ENCODE data around the gene BCAP31. TPM values are rescaled to one million over a fixed set of nuclear protein-coding genes. Genes with fewer than 3 reads are reported as not detected.
"Not testable (repeated sequence)": the region's sequence is repeated elsewhere in the genome, so short reads cannot be mapped to it uniquely, and the experiment has no call there.

Gene BCAP31
- polyA plus RNA-seq, 1 donor: 184 TPM

DNA sequence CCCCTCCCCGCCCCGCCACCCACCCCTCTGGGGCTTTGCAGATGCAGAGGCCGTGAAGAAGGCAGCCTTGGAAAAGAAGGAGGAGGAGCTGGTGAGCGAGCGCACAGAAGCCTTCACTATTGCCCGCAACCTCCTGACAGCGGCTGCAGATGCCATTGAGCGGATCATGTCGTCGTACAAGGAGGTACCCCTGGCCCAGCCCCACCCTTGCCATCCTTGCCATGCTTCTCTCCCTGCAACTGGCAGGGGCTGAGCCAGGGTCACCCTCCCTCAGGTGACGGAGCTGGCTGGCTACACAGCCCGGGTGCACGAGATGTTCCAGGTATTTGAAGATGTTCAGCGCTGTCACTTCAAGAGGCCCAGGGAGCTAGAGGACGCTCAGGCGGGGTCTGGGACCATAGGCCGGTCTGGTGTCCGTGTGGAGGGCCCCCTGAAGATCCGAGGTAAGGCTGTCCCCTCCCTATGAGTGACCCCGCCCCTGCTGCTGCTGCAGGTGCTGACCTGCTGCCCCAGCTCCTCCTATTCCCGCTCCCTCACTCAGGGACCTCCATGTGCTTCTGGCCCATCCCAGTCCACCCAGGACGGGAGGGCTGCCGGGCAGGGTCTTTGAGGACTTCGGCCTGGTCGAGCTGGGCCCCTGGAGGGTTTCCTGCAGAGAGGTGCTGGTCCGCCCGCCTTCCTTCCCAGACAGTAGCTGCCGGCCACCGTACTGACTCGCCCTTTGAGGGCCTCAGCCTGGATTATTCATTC, 12.1 kb upstream of the BCAP31 start:
- DNase-seq: no peak

DNA sequence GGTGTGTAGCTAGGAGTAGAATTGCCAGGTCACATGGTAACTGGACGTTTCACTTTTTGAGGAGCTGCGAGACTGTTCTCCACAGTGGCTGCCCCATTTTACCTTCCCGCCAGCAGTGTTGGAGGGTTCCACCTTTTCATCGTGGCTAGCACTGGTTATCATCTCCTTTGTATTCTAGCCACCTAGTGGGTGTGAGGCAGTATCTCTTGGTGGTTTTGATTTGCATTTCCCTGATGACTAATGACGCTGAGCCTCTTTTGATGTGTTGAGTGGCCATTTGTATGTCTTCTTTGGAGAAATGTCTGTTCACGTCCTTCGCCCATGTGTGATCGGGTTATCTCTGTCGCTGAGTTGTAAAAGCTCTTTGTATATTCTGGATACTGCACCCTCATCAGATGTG, 11.1 kb upstream of the BCAP31 start:
- no peak for DNase-seq

DNA sequence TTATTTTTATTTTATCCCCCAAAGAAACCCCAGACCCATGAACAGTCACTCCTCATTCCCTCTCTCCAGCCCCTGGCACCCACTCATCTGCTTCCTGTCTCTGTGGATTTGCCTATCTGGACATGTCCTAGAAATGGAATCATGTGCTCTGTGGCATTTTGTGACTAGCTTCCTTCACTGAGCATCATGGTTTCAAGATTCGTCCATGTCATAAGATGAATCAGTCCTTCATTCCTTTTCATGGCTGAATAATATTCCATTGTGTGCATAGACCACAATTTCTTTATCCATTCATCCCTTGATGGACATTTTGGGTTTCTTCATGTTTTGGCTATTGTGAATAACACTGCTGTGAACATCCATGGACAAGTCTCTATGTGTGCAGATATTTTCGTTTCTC, 10.7 kb upstream of the BCAP31 start:
- DNase-seq: no peak

DNA sequence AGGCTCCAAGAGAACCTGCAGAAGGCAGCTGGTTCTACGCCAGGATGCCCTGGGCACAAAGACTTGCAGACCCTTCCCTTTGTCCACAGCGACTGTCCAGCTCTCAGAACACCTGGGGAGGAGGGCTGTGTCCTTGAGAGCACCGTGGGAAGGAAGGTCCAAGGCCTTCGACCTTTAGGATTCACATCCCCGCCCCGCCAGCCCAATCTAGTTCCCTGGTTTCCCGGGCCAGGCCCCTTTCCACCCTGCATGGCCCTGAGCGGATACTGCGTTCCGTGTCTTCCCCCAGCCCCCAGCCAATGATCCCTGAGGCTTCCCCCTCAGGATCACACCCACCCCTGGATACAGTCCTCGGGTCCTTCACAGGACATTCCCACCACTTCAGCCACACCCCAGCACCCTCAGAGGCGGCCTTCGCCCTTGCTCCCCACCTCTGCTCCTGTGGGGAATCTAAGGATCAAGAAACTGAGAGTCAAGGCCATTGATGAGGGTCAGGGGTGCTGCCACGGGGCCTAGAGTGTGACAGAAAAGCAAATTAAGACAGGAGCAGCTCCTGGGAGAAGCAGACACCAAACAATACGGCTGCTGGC, 9.6 kb upstream of the BCAP31 start:
- no peak for DNase-seq

DNA sequence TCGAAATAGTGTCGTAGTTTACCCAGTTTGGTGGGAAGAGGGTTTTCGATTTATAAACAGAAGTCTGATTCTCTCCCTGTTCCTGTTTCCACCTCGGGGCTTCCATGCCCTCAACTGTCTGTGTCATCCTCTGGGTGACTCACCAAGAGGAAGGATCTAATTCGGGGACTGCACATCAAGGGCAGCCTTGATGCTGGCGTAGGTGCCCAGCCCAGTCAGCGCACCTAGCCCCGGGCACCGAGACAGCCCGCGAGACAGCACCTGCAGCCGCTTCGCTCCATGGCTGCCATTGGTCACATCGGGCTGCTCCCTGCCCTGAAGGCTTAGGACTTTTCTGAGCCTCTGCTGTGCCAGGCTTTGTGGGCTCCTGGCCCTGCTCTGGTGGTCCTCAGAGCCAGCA, 8.2 kb upstream of the BCAP31 start:
- no peak for DNase-seq

DNA sequence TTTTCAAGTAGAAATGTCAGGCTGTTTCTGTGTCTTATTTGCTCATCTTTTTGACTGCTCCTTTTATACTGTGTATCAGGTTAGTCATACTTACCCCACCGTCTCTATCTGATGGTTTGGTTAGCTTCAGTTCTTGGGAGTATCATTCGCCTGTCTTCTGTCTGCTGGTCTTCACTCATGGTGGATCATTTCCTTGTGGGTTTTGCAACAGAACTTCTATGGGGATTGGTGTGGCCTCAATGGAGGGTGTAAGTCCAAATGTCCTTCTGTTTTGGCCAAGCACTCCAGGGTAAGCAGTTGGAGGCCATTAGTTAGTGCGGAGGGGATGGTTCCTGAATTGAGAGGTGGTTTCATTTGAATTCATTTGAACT, 7.6 kb upstream of the BCAP31 start:
- no peak for DNase-seq

DNA sequence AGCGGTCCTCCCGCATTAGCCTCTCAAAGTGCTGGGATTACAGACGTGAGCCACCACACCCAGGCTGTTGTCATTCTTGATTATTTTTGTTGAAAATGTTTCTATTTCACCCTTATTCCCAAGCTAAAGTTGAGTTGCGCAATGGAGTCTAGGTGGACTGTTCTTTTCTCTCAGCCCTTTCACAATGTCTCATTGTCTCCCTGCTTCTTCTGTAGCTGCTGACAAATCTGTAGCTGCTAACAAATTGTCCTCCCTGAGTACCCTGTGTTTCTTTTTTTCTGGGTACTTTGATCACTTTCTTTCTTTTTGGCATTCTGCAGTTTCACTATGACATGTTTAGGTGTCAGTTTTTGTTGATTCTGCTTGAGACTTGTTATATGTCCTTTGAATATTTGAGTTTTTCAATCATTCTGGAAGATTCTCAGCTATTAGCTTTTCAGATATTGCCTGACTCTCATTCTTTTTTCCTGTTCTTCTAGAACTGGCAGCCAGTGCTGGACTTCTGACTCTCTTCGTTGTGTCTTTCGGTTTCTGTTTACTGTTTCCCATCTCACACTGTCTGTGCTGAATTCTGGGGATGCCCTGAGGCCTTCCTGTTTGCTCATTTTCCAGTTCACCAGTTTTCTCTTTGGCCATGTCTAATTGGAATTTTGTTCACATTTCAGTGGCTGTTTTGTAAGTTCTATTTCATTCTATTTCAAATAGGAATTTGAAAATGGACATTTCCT, 7.1 kb upstream of the BCAP31 start:
- DNase-seq: no peak

DNA sequence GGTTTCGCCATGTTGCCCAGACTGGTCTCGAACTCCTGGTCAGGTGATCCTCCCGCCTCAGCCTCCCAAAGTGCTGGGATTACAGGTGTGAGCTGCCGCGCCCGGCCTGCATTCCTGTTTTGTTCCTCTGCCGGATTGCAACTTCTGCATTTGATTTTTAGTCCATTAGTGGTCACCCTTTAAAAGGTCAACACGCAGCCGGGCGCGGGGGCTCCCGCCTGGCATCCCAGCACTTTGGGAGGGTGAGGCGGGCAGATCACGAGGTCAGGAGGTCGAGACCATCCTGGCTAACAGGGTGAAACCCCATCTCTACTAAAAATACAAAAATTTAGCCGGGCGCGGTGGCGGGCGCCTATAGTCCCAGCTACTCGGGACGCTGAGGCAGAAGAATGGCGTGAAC, 5.9 kb upstream of the BCAP31 start:
- not testable (repeated sequence) for DNase-seq

DNA sequence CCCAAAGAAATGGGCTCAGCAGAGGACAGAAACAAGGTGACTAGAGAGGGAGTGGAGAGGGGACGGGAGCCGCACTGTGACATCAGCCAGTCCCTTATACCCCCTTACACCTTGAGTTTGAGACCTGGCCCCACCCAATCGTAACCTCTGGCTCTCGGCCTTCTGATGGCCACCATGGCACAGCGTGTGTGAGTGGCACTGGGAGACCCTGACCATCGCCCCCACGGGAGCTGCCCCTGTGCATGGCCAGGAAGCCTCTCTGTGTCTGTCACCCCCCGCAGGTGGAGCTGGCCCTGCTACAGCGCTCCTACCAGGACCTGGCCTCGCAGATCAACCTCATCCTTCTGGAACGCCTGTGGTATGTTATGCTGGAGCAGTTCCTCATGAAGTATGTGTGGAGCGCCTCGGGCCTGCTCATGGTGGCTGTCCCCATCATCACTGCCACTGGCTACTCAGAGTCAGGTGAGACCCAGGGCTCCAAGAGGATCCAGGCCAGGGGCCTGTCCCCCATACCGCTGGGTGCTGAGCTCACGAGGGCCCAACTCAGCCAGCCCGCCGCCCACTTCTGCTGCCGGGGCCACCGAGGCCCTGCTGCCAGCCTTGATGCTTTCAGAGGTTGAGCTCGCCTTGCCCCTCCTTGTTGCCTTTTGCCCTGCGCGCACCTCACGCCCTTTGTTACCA, 4.9 kb upstream of the BCAP31 start:
- no peak for DNase-seq

DNA sequence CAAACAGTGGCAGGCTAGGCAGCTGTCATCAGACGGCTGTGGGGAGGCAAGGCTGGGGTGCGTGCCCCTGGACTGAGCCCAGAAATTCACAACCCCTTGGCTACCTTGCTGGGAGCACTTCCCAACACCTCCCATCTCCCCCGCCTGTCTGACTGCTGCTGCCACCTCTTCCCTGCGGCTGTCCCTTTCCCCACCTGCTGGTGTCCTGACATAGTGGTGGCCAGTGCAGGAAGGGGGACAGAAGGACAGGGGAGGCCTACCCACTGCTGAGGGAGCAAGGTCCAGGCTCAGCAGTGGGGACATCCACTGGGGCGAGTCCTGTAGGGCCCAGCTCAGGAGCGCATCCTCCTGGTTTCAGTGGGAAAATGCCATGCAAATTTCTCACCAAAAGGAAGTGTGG, 3.9 kb upstream of the BCAP31 start:
- no peak for DNase-seq

DNA sequence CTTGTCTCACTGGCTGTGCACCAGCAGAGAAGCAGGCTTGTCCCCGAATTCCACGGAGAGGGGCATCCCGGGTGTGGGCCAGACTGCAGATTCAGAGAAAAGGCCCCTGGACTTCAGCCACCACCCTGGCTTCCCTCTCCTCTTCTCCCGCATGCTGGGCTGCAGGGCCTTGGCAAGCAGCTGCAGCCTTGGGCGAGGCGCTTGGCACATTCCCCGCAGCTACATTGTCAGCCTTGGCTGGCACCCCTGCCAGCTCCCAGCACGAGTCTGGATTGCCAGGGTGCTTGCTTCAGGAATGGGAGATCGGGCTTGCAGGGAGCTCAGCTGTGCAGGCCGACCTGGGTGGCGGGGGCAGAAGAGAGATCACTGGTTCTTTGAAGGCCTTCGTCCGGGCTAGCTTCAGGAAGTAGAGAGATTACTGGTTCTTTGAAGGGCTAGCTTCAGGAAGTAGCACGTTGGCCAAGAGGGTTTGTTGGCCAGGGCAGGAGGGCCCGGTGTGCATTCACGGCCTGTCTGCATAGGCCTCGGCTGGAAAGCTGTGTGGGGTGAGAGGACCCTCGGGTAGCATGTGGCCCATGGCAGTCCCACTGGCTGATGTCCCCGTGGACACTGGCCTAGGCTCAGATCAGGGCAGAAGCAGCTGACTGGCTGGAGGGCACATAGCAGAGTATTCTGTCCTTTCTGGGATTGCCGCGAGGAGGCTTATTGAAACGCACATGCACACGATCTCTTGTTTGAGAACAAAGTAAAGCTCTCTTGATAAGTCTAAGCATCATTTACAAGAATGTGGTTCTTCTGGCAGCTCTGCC, 3.1 kb upstream of the BCAP31 start:
- no peak for DNase-seq

DNA sequence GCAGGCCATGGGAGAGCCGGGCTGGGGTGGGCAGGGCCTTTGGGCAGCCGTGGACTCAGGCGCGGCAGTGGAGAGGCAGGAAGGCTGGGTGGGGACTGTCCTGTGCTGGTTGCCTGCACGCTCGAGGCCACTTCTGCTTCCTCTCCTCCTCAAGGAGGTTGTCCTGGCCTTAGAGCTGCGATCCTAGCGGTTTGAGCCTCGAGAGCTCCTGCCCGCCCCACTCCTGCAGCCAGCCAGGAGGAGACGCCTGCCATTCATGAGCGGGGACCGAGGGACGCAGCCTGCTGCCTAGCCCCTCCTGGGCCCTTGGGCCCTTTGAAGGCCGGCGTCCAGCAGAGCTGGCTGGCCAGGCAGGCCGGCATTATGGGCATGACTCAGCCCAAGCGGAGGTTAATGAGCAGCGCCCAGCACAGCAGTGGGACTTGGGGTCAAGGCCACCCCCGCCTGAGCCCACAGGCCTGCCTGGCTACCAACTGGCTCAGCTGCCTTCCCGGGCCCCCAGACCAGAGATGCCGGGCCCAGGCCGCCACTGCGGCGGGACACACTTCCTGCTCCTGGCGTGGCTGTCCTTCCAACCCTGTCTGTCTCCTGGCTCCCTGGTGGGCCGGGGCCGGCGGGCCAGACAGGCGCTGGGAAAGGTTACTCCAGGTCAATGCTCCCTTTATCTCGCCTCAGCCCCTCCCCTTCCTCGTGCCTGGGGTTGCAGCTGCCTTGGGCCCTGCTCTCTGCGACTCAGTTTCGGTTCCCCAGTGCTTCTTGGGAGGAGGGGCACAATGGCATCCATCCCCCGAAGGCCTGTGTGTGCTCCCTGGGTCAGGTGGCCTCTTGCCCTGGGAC, 2.3 kb upstream of the BCAP31 start:
- no peak for DNase-seq

DNA sequence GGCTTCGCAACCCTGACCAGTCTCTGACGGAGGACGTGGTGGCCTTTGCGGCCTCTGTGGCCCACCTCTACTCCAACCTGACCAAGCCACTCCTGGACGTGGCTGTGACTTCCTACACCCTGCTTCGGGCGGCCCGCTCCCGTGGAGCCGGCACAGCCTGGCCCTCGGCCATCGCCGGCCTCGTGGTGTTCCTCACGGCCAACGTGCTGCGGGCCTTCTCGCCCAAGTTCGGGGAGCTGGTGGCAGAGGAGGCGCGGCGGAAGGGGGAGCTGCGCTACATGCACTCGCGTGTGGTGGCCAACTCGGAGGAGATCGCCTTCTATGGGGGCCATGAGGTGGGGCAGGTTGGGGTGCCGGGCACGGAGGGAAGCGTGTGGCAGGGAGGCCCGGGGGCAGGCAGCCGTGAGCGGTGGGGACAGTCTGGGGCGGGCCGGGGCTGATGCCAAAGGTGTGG, 1.7 kb upstream of the BCAP31 start:
- no peak for DNase-seq

DNA sequence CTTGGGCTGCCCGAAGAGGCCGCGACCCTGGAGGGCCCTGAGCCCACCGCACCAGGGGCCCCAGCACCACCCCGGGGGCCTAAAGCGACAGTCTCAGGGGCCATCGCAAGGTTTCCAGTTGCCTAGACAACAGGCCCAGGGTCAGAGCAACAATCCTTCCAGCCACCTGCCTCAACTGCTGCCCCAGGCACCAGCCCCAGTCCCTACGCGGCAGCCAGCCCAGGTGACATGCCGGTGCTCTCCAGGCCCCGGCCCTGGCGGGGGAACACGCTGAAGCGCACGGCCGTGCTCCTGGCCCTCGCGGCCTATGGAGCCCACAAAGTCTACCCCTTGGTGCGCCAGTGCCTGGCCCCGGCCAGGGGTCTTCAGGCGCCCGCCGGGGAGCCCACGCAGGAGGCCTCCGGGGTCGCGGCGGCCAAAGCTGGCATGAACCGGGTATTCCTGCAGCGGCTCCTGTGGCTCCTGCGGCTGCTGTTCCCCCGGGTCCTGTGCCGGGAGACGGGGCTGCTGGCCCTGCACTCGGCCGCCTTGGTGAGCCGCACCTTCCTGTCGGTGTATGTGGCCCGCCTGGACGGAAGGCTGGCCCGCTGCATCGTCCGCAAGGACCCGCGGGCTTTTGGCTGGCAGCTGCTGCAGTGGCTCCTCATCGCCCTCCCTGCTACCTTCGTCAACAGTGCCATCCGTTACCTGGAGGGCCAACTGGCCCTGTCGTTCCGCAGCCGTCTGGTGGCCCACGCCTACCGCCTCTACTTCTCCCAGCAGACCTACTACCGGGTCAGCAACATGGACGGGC, 1.0 kb upstream of the BCAP31 start:
- DNase-seq: no peak

DNA sequence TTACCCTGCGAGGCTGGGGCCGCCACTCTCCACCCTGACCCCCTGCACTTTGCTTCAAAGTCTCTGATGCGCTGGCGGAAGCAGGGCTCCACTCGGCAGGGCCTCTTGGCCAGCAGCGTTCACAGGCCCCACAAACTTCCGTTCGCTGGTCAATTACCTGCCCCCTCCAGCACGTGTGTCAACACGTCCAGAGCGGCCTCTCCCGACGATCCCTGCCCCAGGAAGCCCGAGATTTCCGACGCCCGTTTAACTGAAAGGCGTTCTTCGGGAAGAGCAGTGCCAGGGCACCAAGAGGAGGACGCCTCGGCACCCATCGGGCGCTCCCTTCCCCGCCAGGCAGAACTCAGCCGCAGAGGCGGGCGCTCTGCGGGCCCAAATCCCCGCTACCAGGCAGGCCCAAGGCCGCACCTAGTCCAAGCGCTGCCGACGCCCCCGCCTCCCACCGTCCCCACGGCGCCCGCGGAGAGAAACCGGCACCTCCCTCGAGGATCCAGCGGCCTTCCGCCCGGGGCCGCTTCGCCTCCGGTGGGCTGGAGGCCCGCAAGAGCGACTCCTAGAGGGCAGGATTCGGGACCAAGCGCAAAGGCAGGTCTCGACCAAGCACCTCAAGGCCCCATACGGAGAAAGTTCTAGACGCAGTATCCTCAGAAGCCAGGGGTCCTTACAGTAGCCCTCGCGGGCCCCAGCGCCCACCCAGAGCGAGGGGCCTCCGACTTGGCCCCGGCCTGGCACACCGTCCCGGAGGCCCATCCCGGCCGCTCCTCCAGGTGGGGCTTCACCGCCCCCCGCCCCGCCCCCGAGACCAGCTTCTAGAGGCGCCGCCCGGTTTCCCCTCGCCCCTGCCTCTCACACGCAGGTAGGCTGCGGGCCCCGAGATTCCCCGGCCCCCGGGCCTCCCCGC, 586 bp downstream of the BCAP31 start:
- no peak for DNase-seq

DNA sequence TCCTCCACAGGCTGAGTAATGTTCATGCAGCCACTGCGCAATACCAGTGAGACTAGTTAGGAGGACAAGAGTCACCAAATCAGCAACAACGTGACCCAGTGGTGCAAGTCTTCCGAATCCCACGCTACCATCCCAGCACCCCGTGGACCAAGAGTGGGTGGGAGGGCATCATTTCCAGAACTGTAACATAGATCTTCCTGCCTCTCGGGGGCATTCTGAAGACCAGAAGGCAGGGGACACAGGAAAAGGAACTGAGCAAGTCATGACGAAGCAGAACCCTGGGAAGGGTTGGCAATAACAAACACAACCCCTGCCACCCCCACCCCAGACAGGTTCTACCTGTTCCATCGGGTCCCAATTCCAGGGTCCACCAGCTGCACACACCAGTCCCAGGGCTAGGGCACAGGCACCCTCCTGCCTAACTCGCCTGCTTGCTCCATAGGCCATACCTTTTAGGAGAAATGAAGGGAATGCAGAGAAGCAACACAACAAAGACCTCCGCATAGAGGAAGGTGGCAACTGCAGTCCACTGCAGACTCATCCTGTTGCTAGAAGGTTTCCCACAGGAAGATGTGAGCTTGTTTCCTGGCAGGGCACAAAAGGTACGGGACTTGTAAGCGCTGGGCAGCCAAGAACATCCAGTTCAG, 1.4 kb downstream of the BCAP31 start:
- no peak for DNase-seq

DNA sequence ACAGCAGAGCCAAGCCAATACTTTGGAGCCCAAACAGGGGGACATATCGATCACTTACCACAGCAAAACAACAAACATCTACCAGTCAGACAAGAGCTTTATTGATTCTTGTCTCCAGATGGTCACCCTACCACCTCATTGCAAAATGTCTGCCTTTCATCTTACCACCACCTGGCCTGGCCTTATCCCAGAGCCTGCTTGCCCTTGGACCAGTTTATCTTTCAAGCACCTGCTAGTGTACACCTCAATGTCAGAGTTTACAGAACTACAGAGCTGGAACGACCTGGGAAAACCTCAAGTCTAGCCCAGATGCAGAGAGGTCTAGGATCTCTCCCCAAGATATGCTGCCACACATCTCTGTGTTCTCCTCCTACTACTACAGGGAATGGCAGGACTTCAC, 4.5 kb downstream of the BCAP31 start:
- DNase-seq: no peak

DNA sequence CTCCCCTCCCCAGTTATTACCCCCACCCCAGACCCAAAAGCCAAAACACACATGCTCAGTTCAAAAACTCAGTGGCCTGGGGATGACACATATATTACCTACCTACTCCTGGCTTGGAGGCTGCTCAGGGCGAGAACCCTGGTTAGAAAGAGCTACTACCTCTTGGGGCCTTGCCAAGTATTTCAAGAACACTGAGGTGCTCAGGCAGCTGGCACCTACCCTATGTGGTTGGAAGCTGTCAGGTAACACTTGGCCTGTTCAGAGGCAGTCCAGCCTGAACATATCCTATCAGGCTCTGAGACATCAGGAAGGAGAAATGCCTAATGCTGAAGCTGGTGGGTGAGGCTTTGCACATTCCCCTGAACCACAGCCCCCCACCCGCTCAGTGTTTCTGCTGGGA, 4.9 kb downstream of the BCAP31 start:
- DNase-seq: no peak

DNA sequence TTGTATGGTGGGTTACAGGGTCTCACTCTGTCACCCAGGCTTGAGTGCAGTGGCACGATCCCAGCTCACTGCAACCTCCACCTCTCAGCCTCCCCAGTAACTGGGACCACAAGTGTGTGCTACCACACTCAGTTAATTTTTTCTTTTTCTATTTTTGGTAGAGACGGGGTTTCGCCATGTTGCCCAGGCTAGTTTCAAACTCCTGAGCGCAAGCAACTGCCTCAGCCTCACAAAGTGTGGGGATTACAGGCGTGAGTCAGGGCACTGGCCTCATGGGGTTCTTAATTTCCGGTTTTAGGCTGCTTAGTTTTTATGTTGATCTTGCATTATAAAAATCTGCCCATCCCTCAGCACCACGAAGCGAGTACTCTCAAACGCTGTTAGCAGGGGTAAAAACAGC, 6.7 kb downstream of the BCAP31 start:
- no peak for DNase-seq
